Measurements from ENCODE around the gene TRAF5. TPM values are rescaled to one million over a fixed set of nuclear protein-coding genes. Genes with fewer than 3 reads are reported as not detected.

The TRAF5 gene
- total and polyA plus RNA-seq, 4 donors, result 0.68 to 3.3 (median 1.6) TPM

DNA sequence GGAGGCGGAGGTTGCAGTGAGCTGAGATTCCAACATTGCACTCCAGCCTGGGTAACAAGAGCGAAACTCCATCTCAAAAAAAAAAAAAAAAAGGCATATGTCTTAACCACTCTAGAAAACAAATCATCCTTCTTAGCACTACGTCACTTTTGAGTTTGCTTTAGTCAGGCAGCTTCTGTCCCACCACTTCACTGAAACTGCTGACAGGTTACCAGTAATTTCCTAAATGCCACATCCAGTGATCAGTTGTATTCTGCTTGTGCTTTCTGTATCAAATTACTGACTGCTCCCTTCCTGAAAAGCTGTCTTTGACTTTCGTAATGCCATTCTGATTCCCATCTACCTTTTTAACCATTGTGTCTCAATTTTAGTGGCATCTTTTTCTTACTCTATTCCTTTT, 45.7 kb upstream of the TRAF5 start (continued):
- TF ChIP-seq JUND (IDR thresholded peaks at IDR 0.05) (no peak), EGR1 (IDR thresholded peaks at IDR 0.05; ENCODE audit: low read depth in 2 of 2) (no peak), FOXA1 (IDR thresholded peaks at IDR 0.05) (no peak)

GRCh38 chr1:211281320-211282022, 45.2 kb upstream of the TRAF5 start:
- H3K9ac ChIP-seq (ENCODE audit: low read depth in 1 of 2, low read length in 2 of 2), result no peak overlapping the region
- no peak overlapping the region for H3K27ac ChIP-seq (ENCODE audit: low read depth in 1 of 2, low read length in 2 of 2)
- H3K4me1 ChIP-seq (ENCODE audit: control insufficient read depth in 4 of 4, insufficient read depth in 4 of 4, low read length in 3 of 4), result no peaks in the 10 kb centered on the region
- no peaks in the 10 kb centered on the region for H3K9me3 ChIP-seq (ENCODE audit: control insufficient read depth in 4 of 4, low read length in 3 of 4)
- WGBS, result 89% methylated on average over 6 of the region's 6 CpGs
- no peak overlapping the region for H3K4me3 ChIP-seq (ENCODE audit: low read depth in 1 of 3, low read length in 3 of 3)
- no peaks in the 10 kb centered on the region for H3K27me3 ChIP-seq (ENCODE audit: control insufficient read depth in 4 of 4, insufficient read depth in 4 of 4, low read length in 3 of 4)
- no peak for DNase-seq (ENCODE audit: low spot score)
- no peak for TF ChIP-seq TAF1 (conservative IDR thresholded peaks at IDR 0.05)
- no peak for TF ChIP-seq FOXA2 (IDR thresholded peaks at IDR 0.05)
- TF ChIP-seq, protein P1, sequence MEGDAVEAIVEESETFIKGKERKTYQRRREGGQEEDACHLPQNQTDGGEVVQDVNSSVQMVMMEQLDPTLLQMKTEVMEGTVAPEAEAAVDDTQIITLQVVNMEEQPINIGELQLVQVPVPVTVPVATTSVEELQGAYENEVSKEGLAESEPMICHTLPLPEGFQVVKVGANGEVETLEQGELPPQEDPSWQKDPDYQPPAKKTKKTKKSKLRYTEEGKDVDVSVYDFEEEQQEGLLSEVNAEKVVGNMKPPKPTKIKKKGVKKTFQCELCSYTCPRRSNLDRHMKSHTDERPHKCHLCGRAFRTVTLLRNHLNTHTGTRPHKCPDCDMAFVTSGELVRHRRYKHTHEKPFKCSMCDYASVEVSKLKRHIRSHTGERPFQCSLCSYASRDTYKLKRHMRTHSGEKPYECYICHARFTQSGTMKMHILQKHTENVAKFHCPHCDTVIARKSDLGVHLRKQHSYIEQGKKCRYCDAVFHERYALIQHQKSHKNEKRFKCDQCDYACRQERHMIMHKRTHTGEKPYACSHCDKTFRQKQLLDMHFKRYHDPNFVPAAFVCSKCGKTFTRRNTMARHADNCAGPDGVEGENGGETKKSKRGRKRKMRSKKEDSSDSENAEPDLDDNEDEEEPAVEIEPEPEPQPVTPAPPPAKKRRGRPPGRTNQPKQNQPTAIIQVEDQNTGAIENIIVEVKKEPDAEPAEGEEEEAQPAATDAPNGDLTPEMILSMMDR (IDR thresholded peaks at IDR 0.05; ENCODE audit: low read depth, low read length, missing input control), result no peak
- no peak for TF ChIP-seq HNF4G (IDR thresholded peaks at IDR 0.05)
- TF ChIP-seq JUND (IDR thresholded peaks at IDR 0.05), result no peak
- no peak for TF ChIP-seq EGR1 (IDR thresholded peaks at IDR 0.05; ENCODE audit: low read depth in 2 of 2)
- no peak for TF ChIP-seq RAD21 (IDR thresholded peaks at IDR 0.05)
- TF ChIP-seq REST (IDR thresholded peaks at IDR 0.05), result no peak
- TF ChIP-seq, protein P2, sequence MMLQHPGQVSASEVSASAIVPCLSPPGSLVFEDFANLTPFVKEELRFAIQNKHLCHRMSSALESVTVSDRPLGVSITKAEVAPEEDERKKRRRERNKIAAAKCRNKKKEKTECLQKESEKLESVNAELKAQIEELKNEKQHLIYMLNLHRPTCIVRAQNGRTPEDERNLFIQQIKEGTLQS (IDR thresholded peaks at IDR 0.05), result no peak
- TF ChIP-seq SP1 (IDR thresholded peaks at IDR 0.05), result no peak
- peaks cover 9 to 60% (median 45%) of the 10 kb centered on the region in 4 donors for H3K36me3 ChIP-seq (ENCODE audit: control insufficient read depth in 4 of 4, insufficient read depth in 3 of 4, low read depth in 1 of 4, low read length in 3 of 4)

DNA sequence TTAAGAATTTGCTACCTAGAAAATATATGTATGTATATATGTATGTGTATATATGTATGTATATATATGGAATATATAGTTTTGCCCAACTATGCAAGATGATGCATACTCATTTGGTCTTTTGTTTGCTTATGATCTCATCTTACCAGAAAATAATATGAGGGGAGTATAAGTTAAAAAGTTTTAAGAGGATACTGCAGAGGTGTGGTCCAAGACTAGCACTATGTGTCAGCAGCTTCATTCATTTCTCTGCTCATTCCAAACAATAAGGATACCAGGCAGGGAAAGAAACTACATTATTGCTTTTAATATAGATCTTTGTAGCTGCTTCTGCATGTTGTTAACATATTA, 44.6 kb upstream of the TRAF5 start:
- H3K9ac ChIP-seq (ENCODE audit: low read depth in 1 of 2, low read length in 2 of 2), result no peak overlapping the region
- DNase-seq (ENCODE audit: low spot score), result no peak
- no peak overlapping the region for H3K4me3 ChIP-seq (ENCODE audit: low read depth in 1 of 3, low read length in 3 of 3)
- H3K27me3 ChIP-seq (ENCODE audit: control insufficient read depth in 4 of 4, insufficient read depth in 4 of 4, low read length in 3 of 4), result no peaks in the 10 kb centered on the region
- peaks cover 9 to 64% (median 46%) of the 10 kb centered on the region in 4 donors for H3K36me3 ChIP-seq (ENCODE audit: control insufficient read depth in 4 of 4, insufficient read depth in 3 of 4, low read depth in 1 of 4, low read length in 3 of 4)
- H3K27ac ChIP-seq (ENCODE audit: low read depth in 1 of 2, low read length in 2 of 2), result no peak overlapping the region
- H3K4me1 ChIP-seq (ENCODE audit: control insufficient read depth in 4 of 4, insufficient read depth in 4 of 4, low read length in 3 of 4), result no peaks in the 10 kb centered on the region
- TF ChIP-seq FOXA2 (IDR thresholded peaks at IDR 0.05) (no peak), RXRA (IDR thresholded peaks at IDR 0.05) (no peak), FOXA1 (IDR thresholded peaks at IDR 0.05) (no peak), YY1 (IDR thresholded peaks at IDR 0.05) (no peak), EGR1 (IDR thresholded peaks at IDR 0.05; ENCODE audit: low read depth in 2 of 2) (no peak), SP1 (IDR thresholded peaks at IDR 0.05) (no peak), GABPA (IDR thresholded peaks at IDR 0.05 in 1 of 2, conservative IDR thresholded peaks at IDR 0.05 in 1 of 2) (no peak), MAX (IDR thresholded peaks at IDR 0.05) (no peak), REST (IDR thresholded peaks at IDR 0.05) (no peak), RAD21 (IDR thresholded peaks at IDR 0.05) (no peak), HNF4G (IDR thresholded peaks at IDR 0.05) (no peak), TAF1 (conservative IDR thresholded peaks at IDR 0.05) (no peak), HNF4A (conservative IDR thresholded peaks at IDR 0.05) (no peak)
- TF ChIP-seq, protein P2 (IDR thresholded peaks at IDR 0.05), result no peak
- TF ChIP-seq, protein P1 (IDR thresholded peaks at IDR 0.05; ENCODE audit: low read depth, low read length, missing input control), result no peak
- no peaks in the 10 kb centered on the region for H3K9me3 ChIP-seq (ENCODE audit: control insufficient read depth in 4 of 4, low read length in 3 of 4)
